GM23338 (cell line): Measurements from ENCODE around the gene GSAP. TPM values are rescaled to one million over a fixed set of nuclear protein-coding genes. Genes with fewer than 3 reads are reported as not detected.

Experiments used
- ATAC-seq: fragments of 200-7000 bp; cut with Tn5 transposase; 3 replicates; pipeline ENCODE4 v1.9.1; 2020
- DNase-seq: peaks from one replicate; pipeline ENCODE4 v3.0.0-alpha.2; 2015; ENCODE audit warnings: low spot score
- H2AFZ ChIP-seq: fragments of 200-600 bp; sonication (generic); 2 replicates; pipeline ENCODE4 v1.8.0; 2016; ENCODE audit warnings: antibody characterized with exemption, mild to moderate bottlenecking, moderate library complexity
- H3F3A ChIP-seq: fragments of 200-600 bp; sonication (generic); replicated peaks from 2 replicates; pipeline ENCODE4 v1.8.0; 2017; ENCODE audit warnings: antibody characterized with exemption, mixed run types, low read depth
- H3K27ac ChIP-seq: fragments of 200-600 bp; sonication (generic); 2 replicates; pipeline ENCODE4 v1.6.1; 2016; ENCODE audit warnings: low read depth
- H3K27me3 ChIP-seq: fragments of 200-600 bp; sonication (generic); 2 replicates; pipeline ENCODE4 v1.8.0; 2016; ENCODE audit warnings: mild to moderate bottlenecking, mixed run types, moderate library complexity; ENCODE audit not compliant: insufficient read depth
- H3K36me3 ChIP-seq: fragments of 200-600 bp; sonication (generic); 2 replicates; pipeline ENCODE4 v1.8.0; 2016; ENCODE audit warnings: mild to moderate bottlenecking; ENCODE audit not compliant: insufficient read depth
- H3K4me1 ChIP-seq: fragments of 200-600 bp; sonication (generic); 2 replicates; pipeline ENCODE4 v1.8.0; 2016; ENCODE audit warnings: mild to moderate bottlenecking, moderate library complexity; ENCODE audit not compliant: insufficient read depth
- H3K4me2 ChIP-seq: fragments of 200-600 bp; sonication (generic); 2 replicates; pipeline ENCODE4 v1.7.1; 2017; ENCODE audit warnings: mixed run types
- H3K4me3 ChIP-seq: fragments of 200-600 bp; sonication (generic); 2 replicates; pipeline ENCODE4 v1.6.1; 2016; ENCODE audit warnings: mixed run types
- H3K79me2 ChIP-seq: fragments of 200-600 bp; sonication (generic); replicated peaks from 2 replicates; pipeline ENCODE4 v1.8.0; 2017; ENCODE audit warnings: mild to moderate bottlenecking; ENCODE audit not compliant: insufficient read depth
- H3K9me2 ChIP-seq: fragments of 200-600 bp; sonication (generic); 2 replicates; pipeline ENCODE4 v1.8.0; 2017; ENCODE audit not compliant: insufficient read depth
- H4K20me1 ChIP-seq: fragments of 200-600 bp; sonication (generic); replicated peaks from 2 replicates; pipeline ENCODE4 v1.8.0; 2017; ENCODE audit warnings: mild to moderate bottlenecking; ENCODE audit not compliant: insufficient read depth
- H3K27ac Mint-ChIP-seq: 2 replicates; pipeline ENCODE4 v1.8.0; 2020; ENCODE audit warnings: inconsistent platforms, mild to moderate bottlenecking, moderate library complexity, mixed read lengths
- H3K27me3 Mint-ChIP-seq: 3 replicates; pipeline ENCODE4 v1.8.0; 2022; ENCODE audit warnings: low read depth, mild to moderate bottlenecking, moderate library complexity, mixed read lengths, inconsistent platforms; ENCODE audit not compliant: insufficient read depth, poor library complexity
- H3K36me3 Mint-ChIP-seq: 3 replicates; pipeline ENCODE4 v1.8.0; 2021; ENCODE audit warnings: low read depth, mild to moderate bottlenecking, inconsistent platforms, moderate library complexity, mixed read lengths
- H3K4me1 Mint-ChIP-seq: 3 replicates; pipeline ENCODE4 v1.8.0; 2020; ENCODE audit warnings: mild to moderate bottlenecking, inconsistent platforms, mixed read lengths
- H3K4me3 Mint-ChIP-seq: 3 replicates; pipeline ENCODE4 v1.8.0; 2021; ENCODE audit warnings: moderate library complexity, mild to moderate bottlenecking, inconsistent platforms, mixed read lengths
- H3K9me3 Mint-ChIP-seq: 3 replicates; pipeline ENCODE4 v1.8.0; 2020; ENCODE audit warnings: moderate library complexity, mild to moderate bottlenecking, inconsistent platforms, mixed read lengths
- JUNB ChIP-seq: IDR thresholded peaks from one replicate; pipeline ENCODE4 v1.6.1; 2016; ENCODE audit warnings: antibody characterized with exemption; ENCODE audit not compliant: unreplicated experiment
- POLR2AphosphoS5 ChIP-seq: IDR thresholded peaks from 2 replicates; pipeline ENCODE4 v1.6.1; 2016; ENCODE audit warnings: antibody characterized with exemption, low read depth
- REST ChIP-seq: IDR thresholded peaks from one replicate; pipeline ENCODE4 v1.6.1; 2018; ENCODE audit warnings: antibody characterized with exemption; ENCODE audit not compliant: unreplicated experiment
- STAT1 ChIP-seq: IDR thresholded peaks from one replicate; pipeline ENCODE4 v1.6.1; 2016; ENCODE audit warnings: antibody characterized with exemption; ENCODE audit not compliant: unreplicated experiment
- ZNF331 ChIP-seq: fragments of 250-450 bp; sonication (Bioruptor Pico); IDR thresholded peaks from 2 replicates; pipeline ENCODE4 v1.5.0; 2020; ENCODE audit warnings: low read depth, mild to moderate bottlenecking, moderate library complexity
- polyA plus RNA-seq: library from polyadenylated mRNA; unstranded; fragments of >200 nt; fragmentation: Nextera tagmentation; extraction: Ambion mirVana; gene quantifications from 2 replicates; pipeline ENCODE4 v1.2.1, GENCODE V29; 2016
- total RNA-seq: library from RNA; depleted of rRNA; stranded (reverse); fragments of >200 nt; shearing (Covaris generic); gene quantifications from 2 replicates; pipeline ENCODE4 v1.2.3, GENCODE V29; 2014
- TF ChIP-seq, protein P1 (sequence below), 2 experiments: fragments of 200-600 bp in 1 of 2; sonication (generic) in 1 of 2; conservative IDR thresholded peaks; 2 replicates each; pipeline versions ENCODE4 v1.5.1 to v1.6.1; 2016 to 2017; ENCODE audit warnings: antibody characterized with exemption in 2 of 2, low read depth in 2 of 2, mild to moderate bottlenecking in 2 of 2, moderate library complexity in 1 of 2

GSAP gene
- total and polyA plus RNA-seq, 2 experiments from 2014 or later, result 0.63 to 1.1 TPM

DNA sequence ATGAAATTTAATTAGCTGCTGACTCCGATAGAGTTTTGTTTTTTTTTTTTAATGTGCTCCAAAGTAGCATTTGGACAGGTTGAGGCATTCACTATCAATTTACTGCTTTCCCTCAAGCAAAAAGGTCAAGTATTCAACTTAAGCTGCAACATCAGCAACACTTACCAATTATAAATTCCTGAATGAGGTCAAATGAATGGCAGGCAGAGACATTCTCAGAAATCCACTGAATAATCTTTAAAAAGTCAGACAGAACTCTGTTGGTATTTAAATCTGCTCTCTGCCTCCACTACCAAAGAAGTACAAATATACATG, 62.8 kb downstream of the GSAP start (continued):
- no peak for TF ChIP-seq REST
- TF ChIP-seq, protein P1, sequence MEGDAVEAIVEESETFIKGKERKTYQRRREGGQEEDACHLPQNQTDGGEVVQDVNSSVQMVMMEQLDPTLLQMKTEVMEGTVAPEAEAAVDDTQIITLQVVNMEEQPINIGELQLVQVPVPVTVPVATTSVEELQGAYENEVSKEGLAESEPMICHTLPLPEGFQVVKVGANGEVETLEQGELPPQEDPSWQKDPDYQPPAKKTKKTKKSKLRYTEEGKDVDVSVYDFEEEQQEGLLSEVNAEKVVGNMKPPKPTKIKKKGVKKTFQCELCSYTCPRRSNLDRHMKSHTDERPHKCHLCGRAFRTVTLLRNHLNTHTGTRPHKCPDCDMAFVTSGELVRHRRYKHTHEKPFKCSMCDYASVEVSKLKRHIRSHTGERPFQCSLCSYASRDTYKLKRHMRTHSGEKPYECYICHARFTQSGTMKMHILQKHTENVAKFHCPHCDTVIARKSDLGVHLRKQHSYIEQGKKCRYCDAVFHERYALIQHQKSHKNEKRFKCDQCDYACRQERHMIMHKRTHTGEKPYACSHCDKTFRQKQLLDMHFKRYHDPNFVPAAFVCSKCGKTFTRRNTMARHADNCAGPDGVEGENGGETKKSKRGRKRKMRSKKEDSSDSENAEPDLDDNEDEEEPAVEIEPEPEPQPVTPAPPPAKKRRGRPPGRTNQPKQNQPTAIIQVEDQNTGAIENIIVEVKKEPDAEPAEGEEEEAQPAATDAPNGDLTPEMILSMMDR (conservative IDR thresholded peaks at IDR 0.05; ENCODE audit: low read depth in 2 of 2), result no peak
- no peak for TF ChIP-seq STAT1
- no peak for TF ChIP-seq ZNF331 (CRISPR knock-in tag)

DNA sequence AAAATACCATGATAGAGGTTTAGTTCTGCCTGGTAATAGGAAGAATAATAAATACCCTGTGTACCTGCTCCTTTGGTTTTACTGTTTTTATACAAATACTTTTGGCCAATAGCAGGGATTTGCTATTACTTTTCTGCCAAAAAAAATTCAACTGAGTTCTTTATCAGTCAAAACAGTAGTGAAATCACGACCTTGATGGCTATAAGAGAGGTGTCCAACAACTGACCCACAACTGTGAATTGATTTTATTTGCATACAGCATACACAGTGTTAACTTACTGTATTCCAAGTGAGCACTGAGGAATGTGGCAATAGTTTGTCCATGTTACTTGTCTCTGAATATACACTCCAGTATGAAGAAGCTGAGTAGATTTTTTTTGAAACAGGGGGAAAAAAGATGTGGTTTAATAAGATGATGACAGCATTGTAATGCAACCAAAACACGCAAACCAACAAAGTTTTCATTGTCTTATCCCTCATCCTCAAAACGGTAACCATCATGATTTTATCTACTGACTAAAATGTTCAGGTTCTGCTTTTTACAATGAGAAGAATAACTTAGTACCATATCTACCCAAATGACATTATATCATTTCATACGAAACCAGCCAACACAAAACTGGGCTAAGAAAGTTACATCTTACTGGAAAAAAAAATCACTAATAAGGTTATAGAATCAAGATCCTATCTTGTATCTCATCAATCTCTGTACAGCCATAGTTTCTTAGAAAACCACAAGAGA, 63.3 kb downstream of the GSAP start:
- Histone ChIP-seq H2AFZ (no peak overlapping the region), H3K4me3 (no peak overlapping the region), H3K4me1 (peaks cover 25% of the 10 kb centered on the region), H3K27me3 (no peaks in the 10 kb centered on the region), H3K36me3 (no peaks in the 10 kb centered on the region), H3K4me2 (no peak overlapping the region), H3K79me2 (no peaks in the 10 kb centered on the region), H3K27ac (no peak overlapping the region), H3F3A (no peaks in the 10 kb centered on the region), H4K20me1 (no peaks in the 10 kb centered on the region), H3K9me2 (no peaks in the 10 kb centered on the region)
- no peak overlapping the region for H3K4me3 Mint-ChIP-seq
- H3K9me3 Mint-ChIP-seq, result no peaks in the 10 kb centered on the region
- H3K27me3 Mint-ChIP-seq, result no peaks in the 10 kb centered on the region
- TF ChIP-seq POLR2AphosphoS5, result no peak
- TF ChIP-seq JUNB, result no peak
- no peak for TF ChIP-seq REST
- ATAC-seq (no peak), DNase-seq (no peak)
- no peak overlapping the region for H3K27ac Mint-ChIP-seq
- H3K4me1 Mint-ChIP-seq, result peaks cover 19% of the 10 kb centered on the region
- H3K36me3 Mint-ChIP-seq, result no peaks in the 10 kb centered on the region
